NCI-H526 (cell line): ENCODE data around the gene PRR5.

Source experiments
- DNase-seq, 2 experiments: peaks; one replicate each; lab custom pipeline; 2025; lab: John Stamatoyannopoulos, UW

PRR5 gene

GRCh38 chr22:44758344-44758973 is 56.5 kb downstream of the PRR5 start:
- DNase-seq, result no peak

- no peak for DNase-seq
Measured at GRCh38 chr22:44759001-44759400, 57.0 kb downstream of the PRR5 start.

- peak in 1 of 2 experiments; percentile 30 for DNase-seq
Measured at GRCh38 chr22:44759430-44760310, 57.7 kb downstream of the PRR5 start.

GRCh38 chr22:44760476-44760875 is 58.5 kb downstream of the PRR5 start:
- peak; percentile 72 to 86 for DNase-seq

GRCh38 chr22:44761025-44761424 is 59.0 kb downstream of the PRR5 start:
- peak in 1 of 2 experiments; percentile 64 for DNase-seq

GRCh38 chr22:44764373-44764772 is 62.4 kb downstream of the PRR5 start:
- no peak for DNase-seq

GRCh38 chr22:44764974-44765373 is 63.0 kb downstream of the PRR5 start:
- DNase-seq, result no peak

- no peak for DNase-seq
Measured at GRCh38 chr22:44765571-44766285, 63.7 kb downstream of the PRR5 start.

- no peak for DNase-seq
Measured at GRCh38 chr22:44773082-44773481, 71.1 kb downstream of the PRR5 start.

GRCh38 chr22:44775862-44776261 is 73.9 kb downstream of the PRR5 start:
- DNase-seq, result no peak

- peak in 1 of 2 experiments; percentile 17 for DNase-seq
Measured at GRCh38 chr22:44776605-44777363, 74.8 kb downstream of the PRR5 start.

- no peak for DNase-seq
Measured at GRCh38 chr22:44777364-44777755, 75.4 kb downstream of the PRR5 start.

GRCh38 chr22:44780876-44781449 is 79.0 kb downstream of the PRR5 start:
- DNase-seq, result no peak

GRCh38 chr22:44782363-44782963 is 80.5 kb downstream of the PRR5 start:
- peak; percentile 71 to 86 for DNase-seq

GRCh38 chr22:44783091-44783490 is 81.1 kb downstream of the PRR5 start:
- DNase-seq, result no peak

GRCh38 chr22:44783581-44783980 is 81.6 kb downstream of the PRR5 start:
- no peak for DNase-seq

- DNase-seq, result no peak
Measured at GRCh38 chr22:44786136-44786535, 84.1 kb downstream of the PRR5 start.

- no peak for DNase-seq
Measured at GRCh38 chr22:44786610-44787009, 84.6 kb downstream of the PRR5 start.
